Lower leg skin (tissue), 3 donors: Measurements from ENCODE around the gene SSRP1.

Source experiments
- CTCF ChIP-seq, 3 donors: fragments of 450-650 bp; IDR thresholded peaks; one replicate each; pipeline ENCODE4 v1.5.1; 2016; ENCODE audit warnings: antibody characterized with exemption in 3 of 3, mild to moderate bottlenecking in 3 of 3, moderate library complexity in 2 of 3
- POLR2A ChIP-seq, 2 donors: fragments of 450-650 bp; IDR thresholded peaks; one replicate each; pipeline ENCODE4 v1.6.1; 2016 to 2017; ENCODE audit warnings: antibody characterized with exemption in 2 of 2, mild to moderate bottlenecking in 1 of 2, moderate library complexity in 1 of 2

DNA sequence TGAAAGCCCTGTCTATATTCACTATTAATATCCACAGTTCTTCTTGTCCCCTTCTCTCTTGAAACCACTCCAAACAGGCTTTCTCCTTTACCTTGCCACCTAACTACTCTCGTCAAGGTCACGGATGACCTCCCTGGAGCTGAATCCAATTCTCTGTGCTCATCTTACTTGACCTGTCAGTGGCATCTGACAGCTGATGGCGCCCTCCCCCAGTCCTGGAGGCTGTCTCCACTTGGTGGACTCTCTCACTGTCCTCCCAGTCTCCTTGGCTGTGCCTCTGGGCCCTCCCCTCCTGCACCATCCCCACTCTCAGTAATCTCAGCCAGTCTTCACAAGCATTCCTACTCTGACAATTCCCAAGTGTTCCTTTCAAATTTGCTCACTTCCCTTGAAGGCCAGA is 19.7 kb downstream of the SSRP1 start:
- TF ChIP-seq POLR2A (IDR thresholded peaks at IDR 0.05) (no peak), CTCF (IDR thresholded peaks at IDR 0.05) (no peak)
